Thoracic aorta (tissue), 2 donors: ENCODE data around the gene EIF4H. TPM values are rescaled to one million over a fixed set of nuclear protein-coding genes. Genes with fewer than 3 reads are reported as not detected.

Experiments used
- ATAC-seq: fragments of 150-250 bp; one replicate; pipeline ENCODE4 v1.8.0; 2017; ENCODE audit warnings: low read depth; ENCODE audit not compliant: insufficient number of reproducible peaks, low FRiP score
- DNase-seq: peaks from one replicate; pipeline ENCODE4 v3.0.0-alpha.2; 2020; ENCODE audit warnings: low spot score
- H3K27ac ChIP-seq, 2 donors: fragments of 200-600 bp; sonication (generic); 1 replicate in 1 of 2; 2 replicates in 1 of 2; pipeline ENCODE4 v1.5.1; 2016; ENCODE audit warnings: mild to moderate bottlenecking in 2 of 2, moderate library complexity in 2 of 2
- H3K27me3 ChIP-seq: fragments of 200-600 bp; sonication (generic); replicated peaks from 2 replicates; pipeline ENCODE4 v1.6.0; 2016; ENCODE audit warnings: mild to moderate bottlenecking; ENCODE audit not compliant: insufficient read depth
- H3K36me3 ChIP-seq: fragments of 200-600 bp; sonication (generic); one replicate; pipeline ENCODE4 v1.5.1; 2016
- H3K4me1 ChIP-seq, 2 donors: fragments of 200-600 bp; sonication (generic); 1 replicate in 1 of 2; 2 replicates in 1 of 2; pipeline versions ENCODE4 v1.5.1 to v1.6.0; 2016; ENCODE audit warnings: low read depth in 2 of 2, mild to moderate bottlenecking in 1 of 2; ENCODE audit not compliant: control insufficient read depth in 1 of 2
- H3K4me3 ChIP-seq: fragments of 200-600 bp; sonication (generic); 2 replicates; pipeline ENCODE4 v1.5.1; 2016; ENCODE audit warnings: mild to moderate bottlenecking
- H3K9me3 ChIP-seq: fragments of 200-600 bp; sonication (generic); 2 replicates; pipeline ENCODE4 v1.5.1; 2016
- CTCF ChIP-seq: fragments of 200-600 bp; sonication (generic); IDR thresholded peaks from one replicate; pipeline ENCODE4 v1.5.1; 2019; ENCODE audit warnings: antibody characterized with exemption
- total RNA-seq, 2 donors: library from RNA; depleted of rRNA; stranded (reverse); fragments of >200 nt; gene quantifications; one replicate each; pipeline versions ENCODE4 v1.1.0 to v1.2.3, GENCODE V29; 2016

EIF4H gene
- total RNA-seq, 2 donors from 2014 or later: 210 to 244 TPM

GRCh38 chr7:74246497-74246896 is 72.3 kb downstream of the EIF4H start:
- Histone ChIP-seq H3K4me3 (no peak overlapping the region), H3K27me3 (no peaks in the 10 kb centered on the region), H3K36me3 (peaks cover 34% of the 10 kb centered on the region), H3K4me1 (no peaks in the 10 kb centered on the region), H3K9me3 (no peaks in the 10 kb centered on the region), H3K27ac (no peak overlapping the region)
- TF ChIP-seq CTCF: no peak
- no peak for DNase-seq
- ATAC-seq: no peak

Other genes starting within 250 kb of the EIF4H start
- 1,000 to 10,000 TPM; 1,484 to 3,836 TPM for gene ELN, start 146.2 kb upstream of the EIF4H start, total RNA-seq
- 10 to 100 TPM; 19.7 to 19.9 TPM for gene LIMK1, start 90.6 kb upstream of the EIF4H start, total RNA-seq
- 10 to 100 TPM in 1 of 2 donors, 1 to 10 TPM in 1; 3.7 to 17.6 TPM for gene LAT2, start 35.6 kb downstream of the EIF4H start, total RNA-seq
- 10 to 100 TPM in 1 of 2 donors, 1 to 10 TPM in 1; 9.5 to 15.2 TPM for gene RFC2, start 80.0 kb downstream of the EIF4H start, total RNA-seq
- gene CLIP2, start 115.1 kb downstream of the EIF4H start, total RNA-seq: 10 to 100 TPM; 50.7 to 52.9 TPM